ENCODE results near the gene ASTL.
"Not testable (repeated sequence)": the region's sequence is repeated elsewhere in the genome, so short reads cannot be mapped to it uniquely, and the experiment has no call there.

ASTL gene

GRCh38 chr2:96099861-96100798 lies 38.2 kb downstream of the ASTL start:
- no peak for DNase-seq (ENCODE audit: low read depth, low spot score)

GRCh38 chr2:96098900-96099590 lies 39.3 kb downstream of the ASTL start:
- no peak for DNase-seq (ENCODE audit: low read depth, low spot score)

GRCh38 chr2:96097951-96098823 lies 40.1 kb downstream of the ASTL start:
- no peak for DNase-seq (ENCODE audit: low read depth, low spot score)

- DNase-seq (ENCODE audit: low read depth, low spot score) = no peak
Observed at GRCh38 chr2:96097441-96097840, 40.9 kb downstream of the ASTL start.

GRCh38 chr2:96095116-96095636 lies 43.1 kb downstream of the ASTL start:
- DNase-seq (ENCODE audit: low read depth, low spot score) = no peak

- DNase-seq (ENCODE audit: low read depth, low spot score) = no peak
Observed at GRCh38 chr2:96093528-96093927, 44.8 kb downstream of the ASTL start.

GRCh38 chr2:96092951-96093350 lies 45.4 kb downstream of the ASTL start:
- DNase-seq (ENCODE audit: low read depth, low spot score) = no peak

- DNase-seq (ENCODE audit: low read depth, low spot score) = no peak
Observed at GRCh38 chr2:96092573-96092877, 45.8 kb downstream of the ASTL start.

GRCh38 chr2:96091711-96092572 lies 46.4 kb downstream of the ASTL start:
- DNase-seq (ENCODE audit: low read depth, low spot score) = no peak

- DNase-seq (ENCODE audit: low read depth, low spot score) = no peak
Observed at GRCh38 chr2:96091141-96091710, 47.1 kb downstream of the ASTL start.

- DNase-seq (ENCODE audit: low read depth, low spot score) = no peak
Observed at GRCh38 chr2:96090196-96090926, 47.9 kb downstream of the ASTL start.

GRCh38 chr2:96089356-96090195 lies 48.7 kb downstream of the ASTL start:
- no peak for DNase-seq (ENCODE audit: low read depth, low spot score)

- no peak for DNase-seq (ENCODE audit: low read depth, low spot score)
Observed at GRCh38 chr2:96088340-96089335, 49.7 kb downstream of the ASTL start.

GRCh38 chr2:96087130-96087529 lies 51.2 kb downstream of the ASTL start:
- DNase-seq (ENCODE audit: low read depth, low spot score) = no peak

- DNase-seq (ENCODE audit: low read depth, low spot score) = no peak
Observed at GRCh38 chr2:96085541-96086355, 52.6 kb downstream of the ASTL start.

- not testable (repeated sequence) for DNase-seq (ENCODE audit: low read depth, low spot score)
Observed at GRCh38 chr2:96084858-96085518, 53.3 kb downstream of the ASTL start.

Measured in brain pericyte (primary cell).